Spleen (tissue), 7 donors: Measurements from ENCODE around the gene DOK5.

Source experiments
- POLR2A ChIP-seq, 3 donors: fragments of 450-650 bp; IDR thresholded peaks; one replicate each; pipeline ENCODE4 v1.5.1; 2017; ENCODE audit warnings: antibody characterized with exemption in 3 of 3, mild to moderate bottlenecking in 1 of 3
- POLR2AphosphoS5 ChIP-seq, 3 donors: sonication (generic); formaldehyde crosslinking; IDR thresholded peaks; one replicate each; pipeline ENCODE4 v1.5.1; 2017; ENCODE audit warnings: antibody characterized with exemption in 3 of 3
- TF ChIP-seq, protein P1 (sequence below), 11 experiments: fragments of 200-600 bp in 7 of 11; fragments of 450-650 bp in 4 of 11; sonication (generic) in 4 of 11; IDR thresholded peaks in 8 of 11; conservative IDR thresholded peaks in 3 of 11; 1 replicate in 7 of 11; 2 replicates in 4 of 11; pipeline versions ENCODE4 v1.4.0 to v1.8.0; 2016 to 2021; ENCODE audit warnings: antibody characterized with exemption in 11 of 11, inconsistent platforms in 4 of 11, mild to moderate bottlenecking in 1 of 11
- donor health status: DM: no; HTN: no; CAD: no; lungs with moderate emphysema.
- donor health status: DM: no; HTN: no; CAD: no.
- donor health status: DM: no; HTN: no; CAD: no.

DNA sequence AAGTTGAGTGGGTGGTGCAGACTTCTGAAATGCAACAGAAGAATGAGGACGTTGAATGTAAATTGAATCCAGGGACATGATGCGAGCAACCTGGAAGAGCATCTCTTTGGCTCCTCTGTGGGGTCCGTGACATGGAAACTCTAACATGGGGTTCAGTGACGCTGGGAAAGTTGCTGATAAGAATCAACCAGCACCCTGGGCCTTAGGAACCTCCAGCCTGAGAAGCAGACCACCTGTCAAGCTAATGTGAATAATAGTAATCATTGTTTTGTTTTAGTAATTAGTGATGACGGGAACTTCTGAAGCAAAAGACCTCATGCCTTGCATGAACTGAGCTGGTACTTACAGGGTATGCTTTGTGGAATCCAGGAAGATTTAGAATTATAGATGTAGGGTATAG lies 25.2 kb upstream of the DOK5 start:
- TF ChIP-seq, protein P1, sequence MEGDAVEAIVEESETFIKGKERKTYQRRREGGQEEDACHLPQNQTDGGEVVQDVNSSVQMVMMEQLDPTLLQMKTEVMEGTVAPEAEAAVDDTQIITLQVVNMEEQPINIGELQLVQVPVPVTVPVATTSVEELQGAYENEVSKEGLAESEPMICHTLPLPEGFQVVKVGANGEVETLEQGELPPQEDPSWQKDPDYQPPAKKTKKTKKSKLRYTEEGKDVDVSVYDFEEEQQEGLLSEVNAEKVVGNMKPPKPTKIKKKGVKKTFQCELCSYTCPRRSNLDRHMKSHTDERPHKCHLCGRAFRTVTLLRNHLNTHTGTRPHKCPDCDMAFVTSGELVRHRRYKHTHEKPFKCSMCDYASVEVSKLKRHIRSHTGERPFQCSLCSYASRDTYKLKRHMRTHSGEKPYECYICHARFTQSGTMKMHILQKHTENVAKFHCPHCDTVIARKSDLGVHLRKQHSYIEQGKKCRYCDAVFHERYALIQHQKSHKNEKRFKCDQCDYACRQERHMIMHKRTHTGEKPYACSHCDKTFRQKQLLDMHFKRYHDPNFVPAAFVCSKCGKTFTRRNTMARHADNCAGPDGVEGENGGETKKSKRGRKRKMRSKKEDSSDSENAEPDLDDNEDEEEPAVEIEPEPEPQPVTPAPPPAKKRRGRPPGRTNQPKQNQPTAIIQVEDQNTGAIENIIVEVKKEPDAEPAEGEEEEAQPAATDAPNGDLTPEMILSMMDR (IDR thresholded peaks at IDR 0.05 in 8 of 11, conservative IDR thresholded peaks at IDR 0.05 in 3 of 11), result no peak
- TF ChIP-seq POLR2A (IDR thresholded peaks at IDR 0.05), result no peak
- TF ChIP-seq POLR2AphosphoS5 (IDR thresholded peaks at IDR 0.05), result no peak
